GM12865 (cell line): ENCODE data around the gene RPS6KA1.

Experiments used
- DNase-seq: peaks from one replicate; pipeline ENCODE4 v3.0.0; 2010; ENCODE audit warnings: low read depth
- H3K4me3 ChIP-seq: 2 replicates; pipeline ENCODE4 v1.5.1; 2011; ENCODE audit warnings: mild to moderate bottlenecking, low read depth, low read length, control low read depth
- TF ChIP-seq, protein P1 (sequence below): IDR thresholded peaks from 2 replicates; pipeline ENCODE4 v1.5.1; 2011; ENCODE audit warnings: low read length, control low read depth, low read depth, inconsistent platforms; ENCODE audit not compliant: insufficient read depth; ENCODE audit errors: missing control alignments

RPS6KA1 gene

GRCh38 chr1:26552720-26553119 is 23.2 kb downstream of the RPS6KA1 start:
- no peak overlapping the region for H3K4me3 ChIP-seq
- TF ChIP-seq, protein P1, sequence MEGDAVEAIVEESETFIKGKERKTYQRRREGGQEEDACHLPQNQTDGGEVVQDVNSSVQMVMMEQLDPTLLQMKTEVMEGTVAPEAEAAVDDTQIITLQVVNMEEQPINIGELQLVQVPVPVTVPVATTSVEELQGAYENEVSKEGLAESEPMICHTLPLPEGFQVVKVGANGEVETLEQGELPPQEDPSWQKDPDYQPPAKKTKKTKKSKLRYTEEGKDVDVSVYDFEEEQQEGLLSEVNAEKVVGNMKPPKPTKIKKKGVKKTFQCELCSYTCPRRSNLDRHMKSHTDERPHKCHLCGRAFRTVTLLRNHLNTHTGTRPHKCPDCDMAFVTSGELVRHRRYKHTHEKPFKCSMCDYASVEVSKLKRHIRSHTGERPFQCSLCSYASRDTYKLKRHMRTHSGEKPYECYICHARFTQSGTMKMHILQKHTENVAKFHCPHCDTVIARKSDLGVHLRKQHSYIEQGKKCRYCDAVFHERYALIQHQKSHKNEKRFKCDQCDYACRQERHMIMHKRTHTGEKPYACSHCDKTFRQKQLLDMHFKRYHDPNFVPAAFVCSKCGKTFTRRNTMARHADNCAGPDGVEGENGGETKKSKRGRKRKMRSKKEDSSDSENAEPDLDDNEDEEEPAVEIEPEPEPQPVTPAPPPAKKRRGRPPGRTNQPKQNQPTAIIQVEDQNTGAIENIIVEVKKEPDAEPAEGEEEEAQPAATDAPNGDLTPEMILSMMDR, result no peak
- no peak for DNase-seq

DNA sequence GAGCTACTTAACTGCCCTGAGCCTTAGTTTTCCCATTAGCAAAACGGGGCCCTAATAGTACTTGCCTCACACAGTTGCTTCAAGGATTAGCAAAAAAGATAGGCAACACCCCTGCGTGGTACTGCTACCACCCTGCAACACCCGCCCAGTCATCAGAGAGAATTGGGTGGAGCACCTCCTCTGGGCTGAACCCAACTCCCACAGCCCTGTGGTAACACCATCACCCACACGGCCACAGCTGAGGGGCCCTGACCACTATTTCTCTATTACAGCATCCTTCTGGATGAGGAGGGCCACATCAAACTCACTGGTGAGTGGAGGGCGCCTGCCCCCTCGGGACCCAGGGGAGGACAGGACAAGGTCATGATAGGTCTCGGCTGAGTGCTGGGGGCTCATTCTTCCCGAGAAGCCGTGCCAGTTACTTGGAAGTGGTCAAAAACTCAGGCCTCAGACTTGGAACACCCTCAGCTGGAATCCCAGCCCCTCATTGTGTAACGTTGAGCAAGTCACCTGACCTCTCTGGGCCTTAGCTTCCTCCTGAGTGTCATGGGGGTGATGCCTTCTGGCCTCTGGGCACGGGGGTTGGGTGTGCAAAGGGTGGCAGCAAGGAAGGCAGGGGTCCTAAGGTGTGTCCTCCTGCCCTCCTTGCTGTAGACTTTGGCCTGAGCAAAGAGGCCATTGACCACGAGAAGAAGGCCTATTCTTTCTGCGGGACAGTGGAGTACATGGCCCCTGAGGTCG is 24.6 kb downstream of the RPS6KA1 start:
- H3K4me3 ChIP-seq, result no peak overlapping the region
- TF ChIP-seq, protein P1, result no peak
- no peak for DNase-seq

- TF ChIP-seq, protein P1, result no peak
- no peak for DNase-seq
- no peak overlapping the region for H3K4me3 ChIP-seq
These were observed 25.2 kb downstream of the RPS6KA1 start for GRCh38 chr1:26554781-26555180.

GRCh38 chr1:26555550-26555981 is 26.0 kb downstream of the RPS6KA1 start:
- no peak for DNase-seq
- no peak overlapping the region for H3K4me3 ChIP-seq
- TF ChIP-seq, protein P1, result no peak

DNA sequence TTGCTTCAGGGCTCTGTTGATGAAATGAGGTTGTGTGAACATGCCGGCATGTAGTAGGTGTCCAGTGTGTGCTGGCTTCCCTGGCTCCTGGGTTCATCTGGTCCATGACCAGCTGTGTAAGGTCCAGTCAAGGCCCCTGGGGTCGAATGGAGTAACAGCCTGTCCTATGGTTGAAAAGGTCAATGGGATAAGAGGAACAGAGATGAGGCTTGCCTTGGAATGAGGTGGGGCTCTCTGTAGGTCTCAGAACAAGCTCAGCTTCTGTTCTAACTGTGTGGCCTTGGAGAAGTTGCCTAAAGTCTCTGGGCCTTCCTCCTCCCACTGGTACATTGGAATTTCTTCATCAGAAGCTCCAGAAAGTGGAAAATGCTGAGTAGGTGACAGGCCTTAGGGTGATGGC is 26.6 kb downstream of the RPS6KA1 start:
- DNase-seq, result no peak
- TF ChIP-seq, protein P1, result no peak
- no peak overlapping the region for H3K4me3 ChIP-seq

- TF ChIP-seq, protein P1, result no peak
- DNase-seq, result no peak
- no peak overlapping the region for H3K4me3 ChIP-seq
These were observed 27.4 kb downstream of the RPS6KA1 start for GRCh38 chr1:26557008-26557407.

DNA sequence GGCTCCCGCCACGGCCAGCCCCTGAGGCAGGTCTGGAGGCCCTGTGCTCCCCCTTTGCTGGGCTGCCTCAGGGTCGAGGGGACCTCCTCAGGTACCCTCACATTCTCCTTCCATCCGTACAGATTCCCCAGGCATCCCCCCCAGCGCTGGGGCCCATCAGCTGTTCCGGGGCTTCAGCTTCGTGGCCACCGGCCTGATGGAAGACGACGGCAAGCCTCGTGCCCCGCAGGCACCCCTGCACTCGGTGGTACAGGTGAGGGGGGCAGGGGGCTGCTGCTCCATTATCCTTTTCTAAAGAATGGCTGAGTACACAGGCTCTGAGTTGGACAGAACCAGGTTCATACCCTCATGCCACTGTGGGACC is 29.1 kb downstream of the RPS6KA1 start:
- H3K4me3 ChIP-seq, result no peak overlapping the region
- TF ChIP-seq, protein P1, result no peak
- DNase-seq, result no peak
